H1 (cell line): ENCODE measurements around the gene GBX1.

Source experiments
- BCL11A ChIP-seq, 2 experiments: IDR thresholded peaks; one replicate each; pipeline ENCODE4 v1.6.1; 2011; ENCODE audit warnings: low read depth in 2 of 2, low read length in 2 of 2, mild to moderate bottlenecking in 2 of 2
- BRCA1 ChIP-seq: IDR thresholded peaks from 2 replicates; pipeline ENCODE4 v1.6.1; 2012; ENCODE audit warnings: low read depth, low read length, improper control_type of control experiment
- CEBPB ChIP-seq: IDR thresholded peaks from 2 replicates; pipeline ENCODE4 v1.6.1; 2012; ENCODE audit warnings: low read depth, low read length
- CREB1 ChIP-seq: IDR thresholded peaks from 2 replicates; pipeline ENCODE4 v1.6.1; 2012; ENCODE audit warnings: inconsistent platforms
- EP300 ChIP-seq, 2 experiments: IDR thresholded peaks; 1 replicate in 1 of 2; 2 replicates in 1 of 2; pipeline ENCODE4 v1.6.1; 2011 to 2012; ENCODE audit warnings: low read depth in 2 of 2, low read length in 2 of 2, mild to moderate bottlenecking in 2 of 2, borderline replicate concordance in 1 of 2, inconsistent platforms in 1 of 2, moderate library complexity in 1 of 2
- EZH2 ChIP-seq: fragments of 200-600 bp; sonication (generic); IDR thresholded peaks from 2 replicates; pipeline ENCODE4 v1.7.1; 2012; ENCODE audit warnings: low read depth, mild to moderate bottlenecking, moderate library complexity, low read length, inconsistent platforms; ENCODE audit not compliant: severe bottlenecking
- POLR2A ChIP-seq, 2 experiments: IDR thresholded peaks; 1 replicate in 1 of 2; 2 replicates in 1 of 2; pipeline ENCODE4 v1.6.1; 2011; ENCODE audit warnings: low read depth in 2 of 2, low read length in 2 of 2, mild to moderate bottlenecking in 2 of 2; ENCODE audit errors: control extremely low read depth in 1 of 2
- RFX5 ChIP-seq: IDR thresholded peaks from 2 replicates; pipeline ENCODE4 v1.6.1; 2011; ENCODE audit warnings: low read depth, low read length, improper control_type of control experiment, borderline replicate concordance
- SIN3A ChIP-seq, 2 experiments: IDR thresholded peaks in 1 of 2; conservative IDR thresholded peaks in 1 of 2; 2 replicates each; pipeline ENCODE4 v1.6.1; 2011 to 2012; ENCODE audit warnings: low read length in 2 of 2, improper control_type of control experiment in 1 of 2, low read depth in 1 of 2, mild to moderate bottlenecking in 1 of 2
- SP2 ChIP-seq: IDR thresholded peaks from 2 replicates; pipeline ENCODE4 v1.6.1; 2012; ENCODE audit warnings: mild to moderate bottlenecking, low read length, inconsistent platforms
- TBP ChIP-seq: IDR thresholded peaks from 2 replicates; pipeline ENCODE4 v1.6.1; 2011; ENCODE audit warnings: low read depth, low read length, improper control_type of control experiment
- TCF12 ChIP-seq: IDR thresholded peaks from 2 replicates; pipeline ENCODE4 v1.6.1; 2011; ENCODE audit warnings: low read depth, mild to moderate bottlenecking, low read length
- TF ChIP-seq, protein P1 (sequence below): IDR thresholded peaks from 2 replicates; pipeline ENCODE4 v1.6.1; 2011; ENCODE audit warnings: low read length, improper control_type of control experiment
- TF ChIP-seq, protein P2 (sequence below), 3 experiments: IDR thresholded peaks; 1 replicate in 2 of 3; 2 replicates in 1 of 3; pipeline versions ENCODE4 v1.5.1 to v1.6.1; 2011; ENCODE audit warnings: low read length in 3 of 3, mild to moderate bottlenecking in 3 of 3, inconsistent platforms in 2 of 3, low read depth in 1 of 3, moderate library complexity in 1 of 3; ENCODE audit not compliant: insufficient read depth in 1 of 3; ENCODE audit errors: control extremely low read depth in 1 of 3

DNA sequence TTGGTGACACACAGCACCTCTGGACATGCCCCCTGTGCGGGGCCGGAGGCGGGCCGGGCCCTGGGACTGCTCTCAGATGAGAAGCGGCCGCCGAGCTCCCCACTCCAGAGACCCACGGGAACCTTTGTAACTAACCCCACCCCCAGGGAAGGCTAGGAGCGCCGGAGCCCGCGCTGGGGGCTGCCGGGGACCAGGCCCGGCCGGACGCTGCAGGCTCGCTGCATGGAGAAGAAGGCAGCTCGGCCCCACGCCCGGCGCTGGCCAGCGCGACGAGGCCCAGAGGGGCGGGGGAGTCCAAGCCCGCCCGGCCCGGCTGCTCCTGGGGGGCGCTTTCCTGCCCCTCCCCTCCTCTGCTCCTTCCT lies 44.7 kb downstream of the GBX1 start:
- TF ChIP-seq SIN3A (conservative IDR thresholded peaks at IDR 0.05 in 1 of 2, IDR thresholded peaks at IDR 0.05 in 1 of 2; ENCODE audit: low read depth in 1 of 2, low read length in 2 of 2) (no peak), RFX5 (no peak), BRCA1 (no peak), EZH2 (no peak), TBP (no peak), SP2 (no peak), BCL11A (IDR thresholded peaks at IDR 0.05; ENCODE audit: low read depth in 2 of 2, low read length in 2 of 2) (no peak), POLR2A (IDR thresholded peaks at IDR 0.05; ENCODE audit: control extremely low read depth in 1 of 2, low read depth in 2 of 2, low read length in 2 of 2) (no peak), EP300 (IDR thresholded peaks at IDR 0.05; ENCODE audit: borderline replicate concordance in 1 of 2, low read depth in 2 of 2, low read length in 2 of 2) (no peak), CREB1 (no peak), TCF12 (no peak), CEBPB (no peak)
- TF ChIP-seq, protein P1, sequence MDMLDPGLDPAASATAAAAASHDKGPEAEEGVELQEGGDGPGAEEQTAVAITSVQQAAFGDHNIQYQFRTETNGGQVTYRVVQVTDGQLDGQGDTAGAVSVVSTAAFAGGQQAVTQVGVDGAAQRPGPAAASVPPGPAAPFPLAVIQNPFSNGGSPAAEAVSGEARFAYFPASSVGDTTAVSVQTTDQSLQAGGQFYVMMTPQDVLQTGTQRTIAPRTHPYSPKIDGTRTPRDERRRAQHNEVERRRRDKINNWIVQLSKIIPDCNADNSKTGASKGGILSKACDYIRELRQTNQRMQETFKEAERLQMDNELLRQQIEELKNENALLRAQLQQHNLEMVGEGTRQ: no peak
- TF ChIP-seq, protein P2, sequence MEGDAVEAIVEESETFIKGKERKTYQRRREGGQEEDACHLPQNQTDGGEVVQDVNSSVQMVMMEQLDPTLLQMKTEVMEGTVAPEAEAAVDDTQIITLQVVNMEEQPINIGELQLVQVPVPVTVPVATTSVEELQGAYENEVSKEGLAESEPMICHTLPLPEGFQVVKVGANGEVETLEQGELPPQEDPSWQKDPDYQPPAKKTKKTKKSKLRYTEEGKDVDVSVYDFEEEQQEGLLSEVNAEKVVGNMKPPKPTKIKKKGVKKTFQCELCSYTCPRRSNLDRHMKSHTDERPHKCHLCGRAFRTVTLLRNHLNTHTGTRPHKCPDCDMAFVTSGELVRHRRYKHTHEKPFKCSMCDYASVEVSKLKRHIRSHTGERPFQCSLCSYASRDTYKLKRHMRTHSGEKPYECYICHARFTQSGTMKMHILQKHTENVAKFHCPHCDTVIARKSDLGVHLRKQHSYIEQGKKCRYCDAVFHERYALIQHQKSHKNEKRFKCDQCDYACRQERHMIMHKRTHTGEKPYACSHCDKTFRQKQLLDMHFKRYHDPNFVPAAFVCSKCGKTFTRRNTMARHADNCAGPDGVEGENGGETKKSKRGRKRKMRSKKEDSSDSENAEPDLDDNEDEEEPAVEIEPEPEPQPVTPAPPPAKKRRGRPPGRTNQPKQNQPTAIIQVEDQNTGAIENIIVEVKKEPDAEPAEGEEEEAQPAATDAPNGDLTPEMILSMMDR (IDR thresholded peaks at IDR 0.05; ENCODE audit: control extremely low read depth in 1 of 3, insufficient read depth in 1 of 3, low read depth in 1 of 3, low read length in 3 of 3): no peak
